SJSA1 (cell line): ENCODE measurements around the gene SLC22A12. TPM values are rescaled to one million over a fixed set of nuclear protein-coding genes. Genes with fewer than 3 reads are reported as not detected.

Experiments
- DNase-seq, 2 experiments: peaks; one replicate each; pipeline ENCODE4 v3.0.0-alpha.2; 2015 to 2020; ENCODE audit warnings: low spot score in 2 of 2, low read depth in 1 of 2
- H3K27ac ChIP-seq: fragments of 250-450 bp; sonication (Bioruptor Pico); 2 replicates; pipeline ENCODE4 v1.5.1; 2020; ENCODE audit warnings: mild to moderate bottlenecking, moderate library complexity
- H3K27me3 ChIP-seq: fragments of 250-450 bp; sonication (Bioruptor Pico); replicated peaks from 2 replicates; pipeline ENCODE4 v1.5.1; 2020; ENCODE audit warnings: mild to moderate bottlenecking, moderate library complexity
- H3K36me3 ChIP-seq: fragments of 250-450 bp; sonication (Bioruptor Pico); 2 replicates; pipeline ENCODE4 v1.5.1; 2020; ENCODE audit warnings: mild to moderate bottlenecking
- H3K4me1 ChIP-seq: fragments of 250-450 bp; sonication (Bioruptor Pico); replicated peaks from 2 replicates; pipeline ENCODE4 v1.6.1; 2021; ENCODE audit warnings: mild to moderate bottlenecking
- H3K4me3 ChIP-seq: fragments of 250-450 bp; sonication (Bioruptor Pico); 2 replicates; pipeline ENCODE4 v1.5.1; 2020; ENCODE audit warnings: mild to moderate bottlenecking
- H3K9me3 ChIP-seq: fragments of 250-450 bp; sonication (Bioruptor Pico); replicated peaks from 2 replicates; pipeline ENCODE4 v1.5.1; 2020; ENCODE audit warnings: mild to moderate bottlenecking
- total RNA-seq: library from RNA; depleted of rRNA; stranded (reverse); fragments of >200 nt; shearing (Covaris generic); gene quantifications from 2 replicates; pipeline ENCODE4 v1.2.3, GENCODE V29; 2014

SLC22A12 gene
- total RNA-seq, 1 experiment from 2014 or later = not detected

- Histone ChIP-seq H3K9me3 (0 out of 2 replicates have a peak, but pooled peaks cover 3% of the 10 kb centered on the region), H3K4me1 (no peaks in the 10 kb centered on the region), H3K4me3 (no peak overlapping the region), H3K27ac (no peak overlapping the region), H3K36me3 (no peaks in the 10 kb centered on the region), H3K27me3 (peaks cover 60% of the 10 kb centered on the region)
- DNase-seq = no peak
Observed at GRCh38 chr11:64638829-64639228, 47.8 kb downstream of the SLC22A12 start.

GRCh38 chr11:64639885-64640284, 48.9 kb downstream of the SLC22A12 start:
- Histone ChIP-seq H3K27me3 (peaks cover 63% of the 10 kb centered on the region), H3K4me1 (no peaks in the 10 kb centered on the region), H3K4me3 (no peak overlapping the region), H3K36me3 (no peaks in the 10 kb centered on the region), H3K9me3 (0 out of 2 replicates have a peak, but pooled peaks cover 3% of the 10 kb centered on the region), H3K27ac (no peak overlapping the region)
- DNase-seq = no peak

DNA sequence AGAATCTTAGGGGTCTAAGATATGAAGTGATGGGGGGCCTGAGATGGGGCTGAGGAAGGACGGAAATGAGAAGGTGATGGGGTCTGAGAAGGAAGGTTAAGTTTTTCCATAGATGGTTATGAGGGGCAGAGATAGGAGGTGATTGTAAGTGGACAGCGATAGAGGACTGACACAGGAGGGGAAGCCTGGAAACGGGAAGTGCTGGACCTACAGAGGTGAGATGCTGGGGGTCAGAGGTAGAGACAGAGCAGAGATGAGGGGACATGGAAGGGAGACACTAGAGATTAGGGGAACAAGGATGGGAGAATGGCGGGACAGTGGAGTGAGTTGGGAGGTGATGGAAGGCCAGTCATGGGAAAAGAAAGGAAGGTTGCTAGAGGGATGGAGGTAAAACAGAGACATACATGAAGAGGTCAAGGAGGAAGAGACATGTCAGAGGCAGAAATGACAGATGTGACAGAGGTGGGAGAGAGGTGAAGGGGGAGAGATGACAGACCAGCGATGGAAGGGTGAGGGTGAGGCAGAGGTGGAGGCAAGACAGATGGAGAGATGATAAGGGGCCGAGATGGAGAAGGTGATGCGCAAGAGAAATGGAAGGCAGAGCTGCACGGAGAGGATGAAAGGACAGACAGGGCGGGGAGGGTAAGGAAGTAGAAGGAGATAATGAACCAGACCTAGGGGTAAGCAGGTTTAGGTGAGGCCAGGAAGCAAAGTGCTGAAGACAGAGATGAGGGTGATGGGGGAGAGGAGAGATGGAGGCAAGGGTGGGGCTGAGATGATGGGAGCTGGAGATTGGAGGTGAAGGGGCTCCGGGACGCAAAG, 50.8 kb downstream of the SLC22A12 start:
- DNase-seq = no peak
- no peaks in the 10 kb centered on the region for H3K4me1 ChIP-seq
- H3K4me3 ChIP-seq = no peak overlapping the region
- H3K9me3 ChIP-seq = 0 out of 2 replicates have a peak, but pooled peaks cover 3% of the 10 kb centered on the region
- H3K27me3 ChIP-seq = peaks cover 74% of the 10 kb centered on the region
- H3K36me3 ChIP-seq = no peaks in the 10 kb centered on the region
- no peak overlapping the region for H3K27ac ChIP-seq

- Histone ChIP-seq H3K4me3 (no peak overlapping the region), H3K27me3 (peaks cover 78% of the 10 kb centered on the region), H3K4me1 (no peaks in the 10 kb centered on the region), H3K9me3 (0 out of 2 replicates have a peak, but pooled peaks cover 3% of the 10 kb centered on the region), H3K36me3 (no peaks in the 10 kb centered on the region), H3K27ac (no peak overlapping the region)
- DNase-seq = no peak
Observed at GRCh38 chr11:64642418-64642735, 51.4 kb downstream of the SLC22A12 start.

GRCh38 chr11:64642871-64643255, 51.8 kb downstream of the SLC22A12 start:
- no peaks in the 10 kb centered on the region for H3K4me1 ChIP-seq
- H3K4me3 ChIP-seq = no peak overlapping the region
- no peaks in the 10 kb centered on the region for H3K36me3 ChIP-seq
- peaks cover 83% of the 10 kb centered on the region for H3K27me3 ChIP-seq
- no peak overlapping the region for H3K27ac ChIP-seq
- no peak for DNase-seq
- H3K9me3 ChIP-seq = 0 out of 2 replicates have a peak, but pooled peaks cover 3% of the 10 kb centered on the region

DNA sequence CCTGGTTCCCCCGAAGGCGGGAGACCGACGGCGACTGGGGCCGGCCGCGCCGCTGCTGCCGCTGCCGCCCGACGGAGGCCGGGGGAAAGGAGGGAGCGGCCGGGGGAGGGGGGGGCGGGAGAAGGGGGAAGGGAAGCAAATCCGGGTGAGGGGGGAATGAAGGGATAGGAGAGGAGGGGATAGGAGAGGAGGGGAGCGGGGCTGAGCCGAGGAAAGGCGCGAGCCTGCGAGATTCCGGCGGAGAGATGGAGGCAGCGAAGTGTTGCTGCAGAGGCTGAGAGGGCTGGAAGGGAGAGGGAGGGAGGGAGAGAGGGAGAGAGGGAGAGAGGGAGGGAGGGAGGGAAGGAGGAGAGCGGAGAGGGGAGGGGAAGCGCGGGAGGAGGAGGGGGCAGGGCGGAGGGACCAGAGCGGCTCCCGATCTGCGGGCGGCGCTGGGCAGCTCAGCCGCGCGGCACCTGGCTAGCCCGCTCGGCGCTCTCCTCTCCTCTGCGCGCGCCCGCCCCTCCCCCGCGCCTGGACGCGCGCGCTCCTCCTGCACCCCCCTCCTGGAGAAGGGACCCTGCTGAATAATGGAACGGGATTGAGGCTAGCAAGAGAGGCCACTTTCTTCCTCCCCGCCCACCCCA, 52.3 kb downstream of the SLC22A12 start:
- no peaks in the 10 kb centered on the region for H3K4me1 ChIP-seq
- H3K36me3 ChIP-seq = no peaks in the 10 kb centered on the region
- no peak for DNase-seq
- no peak overlapping the region for H3K4me3 ChIP-seq
- H3K27ac ChIP-seq = no peak overlapping the region
- H3K27me3 ChIP-seq = peaks cover 85% of the 10 kb centered on the region
- H3K9me3 ChIP-seq = 0 out of 2 replicates have a peak, but pooled peaks cover 3% of the 10 kb centered on the region

GRCh38 chr11:64643920-64644646, 53.1 kb downstream of the SLC22A12 start:
- H3K36me3 ChIP-seq = no peaks in the 10 kb centered on the region
- H3K4me3 ChIP-seq = no peak overlapping the region
- no peak overlapping the region for H3K27ac ChIP-seq
- DNase-seq = no peak
- 0 out of 2 replicates have a peak, but pooled peaks cover 3% of the 10 kb centered on the region for H3K9me3 ChIP-seq
- H3K4me1 ChIP-seq = no peaks in the 10 kb centered on the region
- H3K27me3 ChIP-seq = peaks cover 81% of the 10 kb centered on the region

GRCh38 chr11:64644647-64645275, 53.7 kb downstream of the SLC22A12 start:
- no peak overlapping the region for H3K27ac ChIP-seq
- H3K27me3 ChIP-seq = peaks cover 81% of the 10 kb centered on the region
- H3K9me3 ChIP-seq = 0 out of 2 replicates have a peak, but pooled peaks cover 3% of the 10 kb centered on the region
- H3K4me3 ChIP-seq = no peak overlapping the region
- H3K36me3 ChIP-seq = no peaks in the 10 kb centered on the region
- no peak for DNase-seq
- H3K4me1 ChIP-seq = no peaks in the 10 kb centered on the region

DNA sequence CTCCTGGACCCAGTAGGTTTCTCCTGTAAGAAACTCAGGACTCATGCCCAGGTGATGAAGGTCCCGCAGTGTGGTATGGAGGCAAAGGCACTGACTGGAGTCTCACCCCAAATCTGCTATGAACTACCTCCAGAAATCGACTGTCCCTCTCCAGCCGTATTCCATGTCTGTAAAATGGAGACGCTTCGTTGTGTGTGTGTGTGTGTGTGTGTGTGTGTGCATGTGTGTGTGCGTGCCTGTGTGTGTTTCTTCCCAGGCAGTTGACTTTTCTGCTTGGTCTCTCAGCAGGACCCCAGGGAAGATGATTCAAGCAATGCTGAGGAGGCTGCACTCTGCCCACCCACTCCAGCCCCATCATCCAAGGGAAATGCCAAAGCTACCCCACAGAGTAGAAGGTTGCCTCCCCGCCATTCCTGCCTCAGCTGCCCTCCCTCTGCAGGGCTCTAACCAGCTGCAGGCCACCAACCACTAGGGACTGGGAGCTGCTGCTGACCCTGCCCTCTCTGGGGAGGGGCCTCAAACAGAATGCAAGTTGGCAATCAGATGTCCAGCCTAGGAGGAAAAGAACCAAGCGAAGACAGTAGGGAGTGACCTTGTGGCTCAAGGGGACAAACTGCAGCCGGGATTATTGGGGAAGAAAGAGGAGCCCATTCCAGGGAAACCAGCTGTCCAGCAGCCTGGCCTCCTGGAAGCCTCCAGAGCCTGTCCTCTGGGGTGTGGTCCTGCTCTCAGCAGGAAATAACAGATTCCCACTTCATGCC, 56.2 kb downstream of the SLC22A12 start:
- DNase-seq = no peak
- Histone ChIP-seq H3K36me3 (no peaks in the 10 kb centered on the region), H3K9me3 (0 out of 2 replicates have a peak, but pooled peaks cover 3% of the 10 kb centered on the region), H3K27ac (no peak overlapping the region), H3K27me3 (peaks cover 60% of the 10 kb centered on the region), H3K4me1 (no peaks in the 10 kb centered on the region), H3K4me3 (no peak overlapping the region)

- Histone ChIP-seq H3K27ac (no peak overlapping the region), H3K4me1 (no peaks in the 10 kb centered on the region), H3K9me3 (no peaks in the 10 kb centered on the region), H3K27me3 (peaks cover 51% of the 10 kb centered on the region), H3K4me3 (no peak overlapping the region), H3K36me3 (no peaks in the 10 kb centered on the region)
- no peak for DNase-seq
Observed at GRCh38 chr11:64648551-64648950, 57.5 kb downstream of the SLC22A12 start.

DNA sequence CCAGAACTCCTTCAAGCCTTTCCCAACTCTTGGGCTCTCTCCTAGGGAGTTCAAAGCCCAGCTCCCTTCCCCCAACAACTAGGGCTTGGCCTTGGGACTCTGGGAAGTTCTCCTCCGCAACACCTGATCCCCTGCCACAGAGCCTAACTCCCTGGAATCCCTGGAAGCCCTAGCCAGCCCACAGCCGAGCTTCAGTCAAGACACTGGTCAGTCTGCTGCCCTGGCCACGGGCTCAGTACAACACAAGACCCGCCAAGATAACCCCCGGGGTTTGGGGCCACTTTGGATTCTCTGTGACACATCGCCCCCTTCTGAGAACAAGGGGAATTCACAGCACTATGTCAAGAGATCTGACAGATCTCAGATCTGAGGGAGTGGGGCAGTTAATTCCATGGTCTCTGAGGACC, 58.3 kb downstream of the SLC22A12 start:
- Histone ChIP-seq H3K27ac (no peak overlapping the region), H3K9me3 (no peaks in the 10 kb centered on the region), H3K4me1 (no peaks in the 10 kb centered on the region), H3K36me3 (no peaks in the 10 kb centered on the region), H3K4me3 (no peak overlapping the region), H3K27me3 (peaks cover 43% of the 10 kb centered on the region)
- DNase-seq = no peak

DNA sequence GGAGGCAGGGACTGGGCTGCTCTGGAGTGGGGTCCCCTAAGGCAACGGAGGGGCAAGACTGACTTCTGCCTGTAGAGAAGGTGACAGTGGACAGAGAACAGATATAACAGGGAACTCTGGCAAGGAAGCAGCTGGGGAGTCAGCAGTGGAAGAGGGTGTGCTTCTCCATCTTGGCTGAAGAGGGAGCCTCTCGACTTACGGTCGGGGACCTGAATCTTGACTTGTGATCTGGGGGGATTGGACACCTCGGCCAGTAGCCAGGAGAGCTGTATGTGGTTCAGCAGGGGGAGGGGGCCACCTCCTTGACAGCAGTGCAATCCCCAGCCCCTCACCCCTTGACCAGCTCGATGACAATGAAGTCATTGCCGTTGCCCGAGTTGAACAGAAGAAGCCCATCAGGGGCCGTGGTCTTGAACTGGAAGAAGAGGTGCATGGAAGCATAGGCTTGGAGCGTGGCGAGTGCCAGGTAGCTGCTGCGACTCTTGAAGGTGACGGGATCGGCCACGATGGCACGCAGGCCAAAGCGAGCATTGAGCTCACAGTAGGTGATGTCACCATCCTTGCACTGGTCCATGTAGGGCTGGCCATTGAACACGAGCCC, 60.0 kb downstream of the SLC22A12 start:
- H3K4me3 ChIP-seq = no peak overlapping the region
- H3K36me3 ChIP-seq = no peaks in the 10 kb centered on the region
- H3K27ac ChIP-seq = no peak overlapping the region
- DNase-seq = no peak
- H3K27me3 ChIP-seq = peaks cover 26% of the 10 kb centered on the region
- no peaks in the 10 kb centered on the region for H3K4me1 ChIP-seq
- no peaks in the 10 kb centered on the region for H3K9me3 ChIP-seq
